NCI-H1048 (cell line): Measurements from ENCODE around the gene HBD.
"Not testable (repeated sequence)": the region's sequence is repeated elsewhere in the genome, so short reads cannot be mapped to it uniquely, and the experiment has no call there.

Experiments used
- DNase-seq: peaks from one replicate; lab custom pipeline; 2025; lab: John Stamatoyannopoulos, UW

The HBD gene

DNA sequence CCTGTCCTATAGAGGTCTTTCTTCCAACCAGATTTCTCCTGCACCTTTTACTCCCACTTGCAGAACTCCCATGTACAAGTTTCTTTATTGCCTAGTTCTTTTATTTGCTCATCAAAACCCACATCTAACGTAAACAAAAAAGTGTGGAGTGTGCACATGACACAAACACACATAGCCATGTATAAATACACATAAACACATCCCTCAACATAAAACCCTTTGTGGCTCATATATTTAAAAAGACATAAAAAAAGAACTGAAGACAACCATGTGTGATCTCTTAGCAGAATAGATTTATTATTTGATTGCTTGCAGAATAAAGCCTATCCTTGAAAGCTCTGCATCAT lies 18.6 kb upstream of the HBD start:
- DNase-seq = no peak

DNA sequence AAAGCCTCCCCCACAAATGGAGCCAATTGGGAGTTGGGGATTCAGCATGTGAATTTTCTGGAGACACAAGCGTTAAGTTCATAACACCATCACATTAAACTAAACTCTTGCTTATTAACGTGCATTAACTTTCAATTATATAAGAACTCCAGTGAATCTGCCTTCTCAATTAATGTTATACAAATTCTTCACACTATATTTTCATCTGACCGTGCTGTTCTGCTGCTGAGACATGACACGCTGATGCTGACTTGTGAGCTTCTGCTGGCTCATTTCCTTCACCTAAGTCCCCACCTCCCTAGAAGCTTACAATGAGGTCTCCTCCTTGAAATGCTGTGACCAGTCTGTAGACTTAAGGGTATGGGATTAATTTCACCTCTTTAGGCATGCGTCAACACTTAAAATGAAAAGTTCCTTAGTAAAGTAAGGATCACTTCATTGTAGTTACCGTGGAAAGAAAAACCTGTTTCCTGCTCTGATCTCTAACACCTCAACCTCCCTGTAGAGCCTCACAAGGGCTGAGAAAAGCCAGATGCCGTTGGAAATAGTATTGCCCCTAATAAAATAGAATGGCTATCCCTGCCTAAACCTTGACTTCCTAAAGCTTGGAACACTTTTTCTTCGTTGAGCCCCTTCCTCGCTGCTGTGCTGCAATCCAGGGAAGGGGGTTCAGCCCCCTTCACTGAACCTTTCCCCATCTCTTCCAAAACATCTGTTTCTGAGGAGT lies 18.1 kb upstream of the HBD start:
- no peak for DNase-seq

DNA sequence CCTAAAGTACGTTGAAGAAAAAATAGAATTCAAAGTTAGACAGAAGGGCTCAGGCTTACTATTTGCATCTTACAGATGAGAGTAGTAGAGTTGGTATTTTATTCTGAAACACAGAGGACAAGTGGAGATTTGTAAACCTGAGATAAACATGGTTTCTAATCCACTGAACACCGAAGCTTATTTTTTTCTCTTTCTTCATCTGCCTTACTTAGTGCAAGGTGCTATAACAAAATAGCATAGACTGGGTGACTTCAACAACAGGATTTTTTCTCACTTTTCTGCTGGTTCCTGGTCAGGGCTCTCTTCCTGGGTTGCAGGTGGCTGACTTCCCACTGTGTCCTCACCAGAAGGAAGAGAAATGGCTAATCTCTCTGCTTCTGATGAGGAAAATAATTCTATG lies 17.5 kb upstream of the HBD start:
- no peak for DNase-seq

DNA sequence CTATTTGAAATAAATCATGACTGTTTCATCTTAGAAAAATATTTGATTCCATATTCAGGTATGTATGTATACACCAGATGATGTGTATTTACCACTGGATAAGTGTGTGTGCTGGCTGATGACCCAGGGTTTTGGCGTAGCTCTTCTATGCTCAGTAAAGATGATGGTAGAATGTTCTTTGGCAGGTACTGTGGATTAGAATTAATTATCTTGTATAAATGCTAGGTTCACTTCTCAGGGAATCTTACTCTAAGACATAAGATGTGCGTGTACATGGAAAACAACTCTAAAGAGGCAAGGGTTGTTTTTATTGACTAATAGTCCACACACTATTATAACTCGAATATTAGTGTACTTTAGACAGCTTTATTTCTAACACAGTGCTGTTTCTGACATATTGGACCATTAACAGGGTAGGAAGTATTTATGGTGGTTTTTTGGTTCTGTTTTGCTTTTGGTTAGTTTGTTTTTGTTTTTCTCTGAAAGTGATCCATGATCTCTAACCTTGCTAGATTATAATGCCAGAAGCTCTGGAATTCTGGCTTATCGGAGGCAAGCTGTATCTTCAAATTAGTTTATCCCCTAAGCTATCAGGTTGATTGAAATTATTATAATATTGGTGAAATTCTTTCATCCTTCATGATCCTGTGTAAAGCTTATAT lies 16.4 kb upstream of the HBD start:
- no peak for DNase-seq

DNA sequence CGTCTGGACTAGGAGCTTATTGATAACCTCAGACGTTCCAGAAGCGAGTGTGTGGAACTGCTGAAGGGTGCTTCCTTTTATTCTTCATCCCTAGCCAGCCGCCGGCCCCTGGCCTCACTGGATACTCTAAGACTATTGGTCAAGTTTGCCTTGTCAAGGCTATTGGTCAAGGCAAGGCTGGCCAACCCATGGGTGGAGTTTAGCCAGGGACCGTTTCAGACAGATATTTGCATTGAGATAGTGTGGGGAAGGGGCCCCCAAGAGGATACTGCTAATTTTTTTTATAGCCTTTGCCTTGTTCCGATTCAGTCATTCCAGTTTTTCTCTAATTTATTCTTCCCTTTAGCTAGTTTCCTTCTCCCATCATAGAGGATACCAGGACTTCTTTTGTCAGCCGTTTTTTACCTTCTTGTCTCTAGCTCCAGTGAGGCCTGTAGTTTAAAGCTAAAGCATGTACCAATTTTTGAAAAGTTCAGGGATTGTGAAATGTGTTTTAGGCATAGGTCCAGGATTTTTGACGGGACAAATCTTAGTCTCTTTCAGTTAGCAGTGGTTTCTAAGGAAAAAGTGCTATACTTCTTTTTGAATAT lies 15.6 kb upstream of the HBD start, which contains the start of gene HBG1:
Gene HBG1, minus strand, starts transcription at position 51 of the 590 bp plus-strand sequence. CDS start 53 bp downstream, outside the sequence.
- DNase-seq = not testable (repeated sequence)

DNA sequence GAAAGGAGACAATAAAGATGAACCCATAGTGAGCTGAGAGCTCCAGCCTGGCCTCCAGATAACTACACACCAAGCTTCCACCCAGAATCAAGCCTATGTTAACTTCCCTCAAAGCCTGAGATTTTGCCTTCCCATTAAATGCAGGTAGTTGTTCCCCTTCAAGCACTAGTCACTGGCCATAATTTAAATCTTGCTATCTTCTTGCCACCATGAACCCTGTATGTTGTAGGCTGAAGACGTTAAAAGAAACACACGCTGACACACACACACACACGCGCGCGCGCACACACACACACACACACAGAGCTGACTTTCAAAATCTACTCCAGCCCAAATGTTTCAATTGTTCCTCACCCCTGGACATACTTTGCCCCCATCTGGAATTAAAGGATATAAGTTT lies 14.2 kb upstream of the HBD start:
- not testable (repeated sequence) for DNase-seq

DNA sequence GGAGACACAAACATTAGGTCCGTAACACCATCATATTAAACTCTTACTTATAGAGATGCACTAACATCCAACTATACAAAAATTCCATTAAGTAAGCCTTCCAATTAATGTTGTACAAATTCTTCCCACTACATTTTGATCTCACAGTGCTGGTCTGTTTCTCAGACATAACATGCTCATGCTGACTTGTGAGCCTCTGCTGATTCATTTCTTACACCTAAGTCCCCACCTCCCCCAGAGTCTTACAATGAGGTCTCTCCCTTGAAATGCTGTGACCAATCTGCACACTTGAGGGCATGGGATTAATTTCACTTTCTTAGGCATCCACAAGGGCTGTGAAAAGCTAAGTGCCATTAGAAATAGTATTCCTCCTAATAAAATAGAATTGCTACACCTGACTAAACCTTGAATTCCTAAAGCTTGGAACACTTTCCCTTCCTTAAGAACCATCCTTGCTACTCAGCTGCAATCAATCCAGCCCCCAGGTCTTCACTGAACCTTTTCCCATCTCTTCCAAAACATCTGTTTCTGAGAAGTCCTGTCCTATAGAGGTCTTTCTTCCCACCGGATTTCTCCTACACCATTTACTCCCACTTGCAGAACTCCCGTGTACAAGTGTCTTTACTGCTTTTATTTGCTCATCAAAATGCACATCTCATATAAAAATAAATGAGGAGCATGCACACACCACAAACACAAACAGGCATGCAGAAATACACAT lies 13.3 kb upstream of the HBD start:
- no peak for DNase-seq

DNA sequence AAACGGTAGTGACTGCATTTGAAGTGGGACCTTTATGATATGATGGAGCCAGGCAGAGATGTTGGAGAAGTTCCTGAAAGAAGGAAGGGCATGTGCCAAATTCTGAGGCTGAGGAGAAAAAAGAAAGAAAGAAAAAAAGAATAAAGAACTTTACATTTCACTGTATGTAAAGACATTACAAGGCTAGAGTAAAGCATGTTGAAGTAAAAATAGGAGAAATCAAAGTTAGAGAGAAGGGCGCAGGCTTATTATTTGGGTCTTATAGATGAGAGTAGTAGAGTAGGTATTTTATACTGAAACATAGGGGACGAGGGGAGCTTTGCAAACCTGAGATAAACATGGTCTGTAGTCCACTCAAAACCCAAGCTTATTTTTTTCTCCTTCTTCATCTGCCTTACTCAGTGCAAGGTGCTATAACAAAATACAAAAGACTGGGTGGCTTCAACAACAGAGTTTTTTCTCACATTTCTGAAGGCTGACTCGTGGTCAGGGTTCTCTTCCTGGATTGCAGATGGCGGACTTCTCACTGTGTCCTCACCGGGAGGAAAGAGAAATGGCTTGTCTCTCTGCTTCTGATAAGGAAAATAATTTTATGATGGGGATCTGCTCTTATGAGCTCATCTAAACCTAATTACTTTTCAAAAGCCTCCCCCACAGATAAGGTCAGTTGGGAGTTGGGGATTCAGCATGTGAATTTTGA lies 12.6 kb upstream of the HBD start:
- DNase-seq = no peak

DNA sequence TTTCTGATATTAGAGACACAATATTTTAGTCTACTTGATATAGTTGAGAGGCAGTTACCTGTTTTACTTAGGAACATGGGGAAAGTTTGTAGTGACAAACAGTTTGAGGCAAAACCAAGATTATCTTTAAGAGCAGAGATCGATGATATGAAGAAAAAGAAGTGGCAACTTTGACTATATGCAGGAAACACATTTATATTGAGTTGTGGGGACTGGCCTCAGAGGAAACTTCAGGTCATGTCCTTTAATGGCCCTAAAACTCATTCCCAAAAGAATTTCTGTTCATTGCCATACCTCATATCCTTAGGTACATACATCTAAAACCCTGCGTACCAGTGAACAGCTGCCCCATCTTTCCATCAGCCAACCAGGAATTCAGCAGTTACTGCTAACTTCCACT lies 10.9 kb upstream of the HBD start:
- DNase-seq = no peak

DNA sequence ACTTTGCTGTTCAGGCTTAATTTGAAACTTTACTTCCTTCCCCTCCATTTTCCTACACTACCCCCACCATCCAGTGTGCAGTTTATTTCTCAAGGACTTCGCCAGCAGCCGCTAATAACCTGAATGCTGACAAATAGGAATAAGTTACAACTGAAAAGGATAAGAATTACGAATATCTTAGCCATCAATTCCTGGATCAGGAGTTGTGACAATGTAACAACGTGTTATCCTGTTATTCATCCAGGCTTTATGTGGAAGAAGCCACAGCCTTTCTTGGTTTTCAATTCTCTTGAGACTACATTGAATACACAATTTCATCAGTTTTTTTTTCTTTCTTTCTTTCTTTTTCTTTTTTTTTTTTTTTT lies 9.5 kb upstream of the HBD start:
- DNase-seq = no peak

DNA sequence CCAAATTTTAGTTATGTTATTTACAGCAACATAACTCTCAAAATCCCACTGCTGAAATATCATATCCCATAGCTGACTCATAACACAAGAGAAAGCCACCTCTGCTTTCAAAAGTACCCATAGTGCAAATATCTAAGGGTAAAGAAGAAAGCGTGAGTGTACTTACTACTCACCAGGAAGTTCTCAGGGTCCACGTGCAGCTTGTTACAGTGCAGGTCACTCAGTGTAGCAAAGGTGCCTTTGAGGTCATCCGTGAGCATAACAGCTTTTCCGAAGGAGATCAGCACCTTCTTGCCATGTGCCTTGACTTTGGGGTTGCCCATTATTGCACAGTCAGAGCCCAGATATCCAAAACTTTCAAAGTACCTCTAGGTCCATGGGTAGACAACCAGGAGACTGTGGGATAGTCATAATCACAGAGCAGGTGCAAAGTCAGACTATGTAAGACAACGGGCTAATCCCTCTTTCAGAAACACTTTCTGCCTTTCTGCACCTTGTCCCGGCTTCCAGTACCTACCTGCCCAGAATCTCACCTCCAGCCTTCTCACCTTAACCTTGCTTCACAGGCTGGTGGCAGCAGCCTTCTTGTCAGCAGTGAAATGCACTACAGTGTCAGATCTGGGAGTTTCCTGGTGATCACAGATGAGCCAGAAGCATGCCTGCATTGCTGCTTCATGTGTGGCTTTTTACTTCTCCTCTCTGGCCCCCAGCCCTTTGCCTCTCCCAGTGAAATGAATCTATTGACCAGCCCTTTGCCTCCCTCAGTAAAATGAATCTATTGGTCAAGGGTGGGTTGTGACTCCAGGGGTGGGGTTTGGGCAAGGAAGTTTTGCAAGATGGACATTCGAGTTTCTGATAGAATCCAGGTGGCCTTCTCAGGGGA lies 8.9 kb upstream of the HBD start:
- DNase-seq = no peak

DNA sequence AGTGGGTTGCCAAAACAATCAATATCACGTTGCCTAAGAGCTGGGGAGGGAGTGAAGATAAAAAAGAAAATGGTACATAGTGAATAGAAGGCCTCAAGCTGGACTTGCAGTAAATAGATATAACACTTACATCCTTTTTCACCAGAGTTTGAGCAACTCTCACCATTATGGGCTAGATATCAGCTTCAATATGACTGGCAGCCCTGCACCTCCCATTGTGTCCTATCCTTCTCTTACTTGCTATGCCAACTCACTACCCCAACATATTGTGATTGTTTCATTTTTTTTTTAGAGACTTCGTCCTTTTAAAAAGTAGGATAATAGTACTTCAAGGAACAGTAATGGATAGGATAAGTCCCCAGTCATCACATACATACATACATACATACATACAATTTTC lies 7.9 kb upstream of the HBD start:
- no peak for DNase-seq

DNA sequence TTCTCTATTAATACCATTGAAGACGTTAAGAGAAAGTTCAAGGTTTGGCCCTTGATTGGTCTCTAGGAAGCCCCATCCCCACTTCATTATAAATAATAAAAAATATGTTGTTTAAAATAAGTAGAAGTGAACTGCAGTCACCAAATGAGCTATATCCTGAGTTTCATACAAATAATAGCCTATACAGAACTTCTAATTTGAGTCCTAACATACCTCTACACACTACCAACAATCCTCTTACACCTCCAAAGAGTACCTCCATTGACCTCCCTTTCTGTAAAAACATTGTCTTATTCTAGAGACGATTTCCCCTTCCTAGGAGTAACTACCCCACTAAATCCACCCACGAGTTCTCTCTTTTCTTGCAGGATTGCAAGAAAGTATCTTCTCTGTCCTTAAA lies 7.2 kb upstream of the HBD start:
- no peak for DNase-seq

DNA sequence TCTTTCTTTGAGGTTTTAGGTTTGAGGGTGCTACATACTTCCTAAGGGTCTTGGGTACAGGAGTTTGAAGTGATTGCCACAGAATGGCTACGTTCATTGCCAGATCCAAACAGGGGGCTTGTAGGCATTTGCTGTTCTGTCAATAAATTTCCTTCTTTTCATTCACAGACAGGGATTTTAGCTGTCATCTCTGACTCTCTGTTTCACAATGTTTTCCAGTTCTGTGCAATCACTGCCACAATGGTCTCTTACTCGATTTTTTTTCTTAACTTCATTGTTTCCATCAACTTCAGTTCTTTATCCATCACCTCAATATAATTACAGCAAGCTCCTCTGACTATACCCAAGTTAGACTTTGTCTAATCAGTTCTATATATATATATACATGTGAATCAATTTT lies 6.2 kb upstream of the HBD start:
- DNase-seq = no peak

DNA sequence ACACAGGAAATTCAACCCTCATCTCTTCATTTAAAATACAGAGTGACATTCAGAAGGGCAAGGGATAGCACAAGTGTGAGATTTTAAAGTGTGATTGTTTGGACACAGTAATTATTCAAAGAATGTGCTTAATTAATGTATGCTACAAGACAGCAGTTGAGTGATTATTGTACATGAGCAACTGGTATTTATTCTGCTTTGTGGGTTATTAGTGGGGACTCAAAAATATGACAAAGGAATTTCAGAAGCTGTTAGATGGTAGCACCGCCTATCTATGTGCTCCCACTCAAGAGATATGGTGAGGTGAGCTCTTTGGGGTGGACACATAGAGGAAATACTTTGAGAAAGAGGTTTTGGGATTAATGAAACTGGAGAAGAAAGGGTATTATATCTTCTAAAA lies 5.8 kb upstream of the HBD start:
- DNase-seq = no peak

DNA sequence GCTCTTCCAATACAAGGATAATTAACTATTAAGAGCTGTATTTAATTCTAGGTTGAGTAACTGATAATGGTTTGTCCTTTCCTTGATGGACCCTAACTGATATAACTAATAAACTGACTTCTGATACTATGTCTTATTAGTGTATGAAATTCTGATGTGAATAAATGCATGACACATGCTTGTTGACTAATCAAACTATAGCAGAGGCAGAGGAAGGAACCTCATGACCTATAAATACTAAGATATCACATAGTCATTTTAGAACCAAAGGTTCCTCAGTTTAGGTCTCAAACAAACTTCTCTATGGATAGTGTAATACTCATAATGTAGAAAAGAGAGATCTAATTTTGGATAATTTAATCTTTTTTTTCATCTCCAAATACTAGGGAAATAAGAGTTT lies 4.8 kb upstream of the HBD start:
- no peak for DNase-seq

DNA sequence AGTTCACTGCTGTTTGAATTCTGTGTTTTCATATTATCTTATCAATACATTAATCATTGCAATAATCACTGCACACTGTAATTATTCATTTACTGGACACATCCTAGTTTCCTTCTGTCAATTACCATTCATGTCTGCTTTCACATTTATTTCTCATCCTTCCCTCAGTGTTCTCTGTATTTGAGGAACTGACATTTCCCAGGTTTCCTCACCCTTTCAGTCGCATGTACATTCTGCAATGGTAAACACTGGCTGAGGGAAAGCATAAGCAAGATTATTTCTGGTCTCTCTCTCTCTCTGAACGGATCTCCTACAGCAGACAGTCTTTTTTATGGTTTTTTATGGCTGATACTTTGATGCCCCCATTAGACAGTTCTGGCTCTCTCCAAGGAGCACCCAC lies 4.2 kb upstream of the HBD start:
- DNase-seq = no peak

DNA sequence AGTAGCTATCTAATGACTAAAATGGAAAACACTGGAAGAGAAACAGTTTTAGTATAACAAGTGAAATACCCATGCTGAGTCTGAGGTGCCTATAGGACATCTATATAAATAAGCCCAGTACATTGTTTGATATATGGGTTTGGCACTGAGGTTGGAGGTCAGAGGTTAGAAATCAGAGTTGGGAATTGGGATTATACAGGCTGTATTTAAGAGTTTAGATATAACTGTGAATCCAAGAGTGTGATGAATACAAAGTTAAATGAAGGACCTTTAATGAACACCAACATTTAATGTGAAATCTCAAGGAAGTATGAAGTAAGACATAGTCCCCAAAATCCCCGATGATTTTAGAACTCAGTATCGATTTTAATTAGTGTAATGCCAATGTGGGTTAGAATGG lies 3.1 kb upstream of the HBD start:
- DNase-seq = no peak

DNA sequence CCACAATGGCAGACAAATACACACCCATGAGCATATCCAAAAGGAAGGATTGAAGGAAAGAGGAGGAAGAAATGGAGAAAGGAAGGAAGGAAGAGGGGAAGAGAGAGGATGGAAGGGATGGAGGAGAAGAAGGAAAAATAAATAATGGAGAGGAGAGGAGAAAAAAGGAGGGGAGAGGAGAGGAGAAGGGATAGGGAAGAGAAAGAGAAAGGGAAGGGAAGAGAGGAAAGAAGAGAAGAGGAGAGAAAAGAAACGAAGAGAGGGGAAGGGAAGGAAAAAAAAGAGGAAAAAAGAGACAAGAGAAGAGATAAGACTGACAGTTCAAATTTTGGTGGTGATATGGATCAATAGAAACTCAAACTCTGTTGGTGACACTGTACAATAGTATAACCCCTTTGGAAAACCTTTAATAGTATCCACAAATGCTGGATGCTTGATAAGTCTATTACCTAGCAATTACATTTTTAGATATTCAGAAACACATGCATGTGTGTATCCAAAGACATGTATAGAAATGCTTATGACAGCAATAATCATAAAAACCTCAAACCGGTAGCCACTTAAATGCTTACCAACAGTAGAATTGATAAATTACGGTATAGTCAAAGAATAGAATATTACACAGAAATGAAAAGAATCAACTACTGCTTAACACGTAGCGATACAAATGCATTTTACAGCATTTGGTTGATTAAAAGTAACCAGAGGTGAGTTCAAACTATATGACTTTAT lies 1.2 kb upstream of the HBD start:
- no peak for DNase-seq

DNA sequence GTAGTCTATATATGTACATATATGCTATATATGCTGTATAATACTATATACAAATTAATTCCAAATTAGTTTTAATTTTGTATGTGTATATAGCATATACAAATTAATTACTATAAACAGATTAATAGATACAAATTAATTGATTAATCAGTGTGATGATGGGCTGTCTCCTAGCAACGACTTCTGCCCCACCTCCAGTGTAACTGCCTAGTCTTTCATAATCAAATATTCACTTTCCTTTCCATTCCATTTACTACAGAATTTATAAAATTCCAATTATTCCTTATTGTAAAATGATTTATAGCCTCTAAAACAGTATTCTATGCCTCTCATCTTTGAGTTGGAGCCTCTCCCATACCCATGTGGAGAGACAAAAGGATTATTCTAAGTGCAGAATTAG lies 976 bp downstream of the HBD start:
- DNase-seq = no peak

DNA sequence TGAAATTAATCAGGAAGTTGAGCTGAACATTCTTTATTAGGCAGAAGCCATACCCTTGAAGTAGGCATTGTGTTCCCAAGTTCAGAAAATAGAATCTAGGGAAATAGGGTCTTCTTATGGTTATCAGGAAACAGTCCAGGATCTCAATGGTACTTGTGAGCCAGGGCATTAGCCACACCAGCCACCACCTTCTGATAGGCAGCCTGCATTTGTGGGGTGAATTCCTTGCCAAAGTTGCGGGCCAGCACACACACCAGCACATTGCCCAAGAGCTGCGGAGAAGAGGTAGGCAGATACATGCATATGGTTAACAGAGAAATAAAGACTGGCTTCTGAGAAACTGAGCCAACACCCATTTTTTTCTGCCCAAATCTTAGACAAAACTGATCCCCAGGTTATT lies 1.5 kb downstream of the HBD start:
- DNase-seq = no peak
